Measurements from ENCODE around the gene TLR7. TPM values are rescaled to one million over a fixed set of nuclear protein-coding genes. Genes with fewer than 3 reads are reported as not detected.

TLR7 gene
- total RNA-seq, 1 experiment from 2014 or later: not detected

DNA sequence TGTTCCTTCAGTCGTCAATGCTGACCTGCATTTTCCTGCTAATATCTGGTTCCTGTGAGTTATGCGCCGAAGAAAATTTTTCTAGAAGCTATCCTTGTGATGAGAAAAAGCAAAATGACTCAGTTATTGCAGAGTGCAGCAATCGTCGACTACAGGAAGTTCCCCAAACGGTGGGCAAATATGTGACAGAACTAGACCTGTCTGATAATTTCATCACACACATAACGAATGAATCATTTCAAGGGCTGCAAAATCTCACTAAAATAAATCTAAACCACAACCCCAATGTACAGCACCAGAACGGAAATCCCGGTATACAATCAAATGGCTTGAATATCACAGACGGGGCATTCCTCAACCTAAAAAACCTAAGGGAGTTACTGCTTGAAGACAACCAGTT is 52.2 kb downstream of the TLR7 start:
- WGBS (ENCODE audit: extremely low coverage, insufficient read length, low lambda C conversion rate): no CpG with 5 or more reads among the region's 10 CpGs

More for the DNA sequence above, 52.2 kb downstream of the TLR7 start:
- Mint-ChIP-seq H3K27ac (no peak overlapping the region), H3K9me3 (peaks cover 66 to 68% of the 10 kb centered on the region in 2 experiments), H3K27me3 (ENCODE audit: low read depth) (peaks cover 3% of the 10 kb centered on the region), H3K4me3 (no peak overlapping the region), H3K36me3 (ENCODE audit: insufficient read depth in 1 of 3, low read depth in 3 of 3) (peaks cover 0 to 4% (median 0%) of the 10 kb centered on the region in 3 experiments; a peak in 1 of 7 replicates), H3K4me1 (0 out of 4 replicates have a peak, but pooled peaks cover 0 to 2% of the 10 kb centered on the region in 2 experiments)
- H2BK15ac ChIP-seq (ENCODE audit: low read depth, low read length): no peak overlapping the region
- H2AK5ac ChIP-seq (ENCODE audit: insufficient read length, low read length): no peak overlapping the region
- no peaks in the 10 kb centered on the region for H3K79me1 ChIP-seq (ENCODE audit: insufficient read depth, low read depth, low read length, poor library complexity, severe bottlenecking)
- no peak overlapping the region for H3K4me2 ChIP-seq (ENCODE audit: insufficient read depth, insufficient read length, low read length)
- no peak overlapping the region for H3K23ac ChIP-seq (ENCODE audit: insufficient read length, low read depth, low read length)
- H3K18ac ChIP-seq (ENCODE audit: insufficient read length, low read depth, low read length): no peak overlapping the region
- H3K23me2 ChIP-seq (ENCODE audit: insufficient read length, low read depth, low read length, poor library complexity, severe bottlenecking): no peaks in the 10 kb centered on the region
- H2AFZ ChIP-seq (ENCODE audit: low read length): no peak overlapping the region
- no peak overlapping the region for H2BK20ac ChIP-seq (ENCODE audit: low read depth, low read length, poor library complexity, severe bottlenecking)
- no peak overlapping the region for H3K27ac ChIP-seq (ENCODE audit: insufficient read length, low read depth, low read length)
- no peak overlapping the region for H2BK120ac ChIP-seq (ENCODE audit: low read depth, low read length, poor library complexity, severe bottlenecking)
- no peak overlapping the region for H2BK5ac ChIP-seq (ENCODE audit: insufficient read length, low read length)
- H3K56ac ChIP-seq (ENCODE audit: insufficient read length, low read depth, low read length): no peak overlapping the region
- H3K4ac ChIP-seq (ENCODE audit: low read depth, low read length): no peak overlapping the region
- no peak overlapping the region for H4K5ac ChIP-seq (ENCODE audit: insufficient read length, low read depth, low read length)
- H3K79me2 ChIP-seq (ENCODE audit: insufficient read depth, low read length): 0 out of 2 replicates have a peak, but pooled peaks cover 1% of the 10 kb centered on the region
- H3T11ph ChIP-seq (ENCODE audit: low read length): no peak overlapping the region
- H3K9ac ChIP-seq (ENCODE audit: extremely low read depth, insufficient read length, low read length): no peak overlapping the region
- TF ChIP-seq, protein P1, sequence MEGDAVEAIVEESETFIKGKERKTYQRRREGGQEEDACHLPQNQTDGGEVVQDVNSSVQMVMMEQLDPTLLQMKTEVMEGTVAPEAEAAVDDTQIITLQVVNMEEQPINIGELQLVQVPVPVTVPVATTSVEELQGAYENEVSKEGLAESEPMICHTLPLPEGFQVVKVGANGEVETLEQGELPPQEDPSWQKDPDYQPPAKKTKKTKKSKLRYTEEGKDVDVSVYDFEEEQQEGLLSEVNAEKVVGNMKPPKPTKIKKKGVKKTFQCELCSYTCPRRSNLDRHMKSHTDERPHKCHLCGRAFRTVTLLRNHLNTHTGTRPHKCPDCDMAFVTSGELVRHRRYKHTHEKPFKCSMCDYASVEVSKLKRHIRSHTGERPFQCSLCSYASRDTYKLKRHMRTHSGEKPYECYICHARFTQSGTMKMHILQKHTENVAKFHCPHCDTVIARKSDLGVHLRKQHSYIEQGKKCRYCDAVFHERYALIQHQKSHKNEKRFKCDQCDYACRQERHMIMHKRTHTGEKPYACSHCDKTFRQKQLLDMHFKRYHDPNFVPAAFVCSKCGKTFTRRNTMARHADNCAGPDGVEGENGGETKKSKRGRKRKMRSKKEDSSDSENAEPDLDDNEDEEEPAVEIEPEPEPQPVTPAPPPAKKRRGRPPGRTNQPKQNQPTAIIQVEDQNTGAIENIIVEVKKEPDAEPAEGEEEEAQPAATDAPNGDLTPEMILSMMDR (conservative IDR thresholded peaks at IDR 0.05): no peak
- H3K9me3 ChIP-seq (ENCODE audit: control insufficient read depth, low read depth, low read length): no peaks in the 10 kb centered on the region
- no peaks in the 10 kb centered on the region for H4K20me1 ChIP-seq (ENCODE audit: control insufficient read depth, insufficient read depth, insufficient read length)
- H3K14ac ChIP-seq (ENCODE audit: insufficient read depth, low read length): no peak overlapping the region
- H4K8ac ChIP-seq (replicated peaks; ENCODE audit: insufficient read length, low read depth, low read length): no peak overlapping the region
- no peak overlapping the region for H2BK12ac ChIP-seq (ENCODE audit: insufficient read length, low read depth, low read length)
- H3K27me3 ChIP-seq (ENCODE audit: insufficient read depth, low read length): no peaks in the 10 kb centered on the region
- DNase-seq: no peak
- H3K4me1 ChIP-seq (ENCODE audit: insufficient read depth, low read length): no peaks in the 10 kb centered on the region
- no peak overlapping the region for H4K91ac ChIP-seq (ENCODE audit: insufficient read length, low read depth, low read length)
